Measurements from ENCODE around the gene PCDHGB3.
A peak's percentile ranks its signal among the peaks of the same experiment; 100 is the strongest.
"Not testable (repeated sequence)": the region's sequence is repeated elsewhere in the genome, so short reads cannot be mapped to it uniquely, and the experiment has no call there.

The PCDHGB3 gene

DNA sequence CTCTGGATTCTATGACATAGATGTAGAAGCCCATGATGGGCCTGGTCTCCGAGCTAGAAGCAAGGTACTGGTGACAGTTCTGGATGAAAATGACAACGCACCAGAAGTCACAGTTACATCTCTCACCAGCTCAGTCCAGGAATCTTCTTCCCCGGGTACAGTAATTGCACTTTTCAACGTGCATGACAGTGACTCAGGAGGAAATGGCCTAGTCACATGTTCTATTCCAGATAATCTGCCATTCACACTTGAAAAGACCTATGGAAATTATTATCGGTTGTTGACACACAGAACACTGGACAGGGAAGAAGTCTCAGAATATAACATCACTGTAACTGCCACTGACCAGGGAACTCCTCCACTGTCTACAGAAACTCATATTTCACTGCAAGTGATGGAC is 13.9 kb upstream of the PCDHGB3 start:
- FAIRE-seq (no peak), DNase-seq (ENCODE audit: insufficient read length, low spot score) (no peak)

- FAIRE-seq = no peak
These were observed 13.1 kb upstream of the PCDHGB3 start for GRCh38 chr5:141356950-141357349.

DNA sequence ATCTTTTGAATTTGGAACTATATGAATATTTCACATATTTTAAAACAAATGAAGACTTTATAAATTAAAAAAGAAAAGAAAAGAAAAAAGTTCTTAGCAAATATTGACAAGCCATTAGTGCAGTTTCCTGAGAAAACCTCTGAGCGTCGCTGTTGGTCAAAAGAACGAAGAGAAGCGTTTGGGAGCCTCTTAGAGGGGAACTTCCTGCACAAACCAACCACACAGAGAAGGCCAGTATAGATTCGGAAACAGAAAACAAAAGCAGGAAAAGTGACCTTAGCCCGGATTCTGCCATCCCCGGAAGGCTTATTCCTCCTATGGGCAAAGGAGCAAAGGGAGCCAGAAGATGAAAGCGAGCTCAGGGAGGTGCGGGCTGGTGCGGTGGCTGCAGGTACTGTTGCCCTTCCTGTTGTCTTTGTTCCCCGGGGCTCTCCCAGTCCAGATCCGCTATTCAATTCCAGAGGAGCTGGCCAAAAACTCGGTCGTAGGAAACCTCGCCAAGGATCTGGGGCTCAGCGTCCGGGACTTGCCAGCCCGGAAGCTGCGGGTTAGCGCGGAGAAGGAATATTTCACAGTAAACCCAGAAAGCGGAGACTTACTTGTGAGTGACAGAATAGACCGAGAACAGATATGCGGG is 10.1 kb upstream of the PCDHGB3 start, which contains the start of gene PCDHGB2:
Gene PCDHGB2 (plus strand): TSS at position 205 of the 637 bp plus-strand sequence. CDS start 142 bp downstream, at position 347.
- DNase-seq (ENCODE audit: insufficient read length, low spot score) = peak; percentile 58
- FAIRE-seq = peak; percentile 85

More at GRCh38 chr5:141356950-141357349, 13.1 kb upstream of the PCDHGB3 start:
- no peak for DNase-seq (ENCODE audit: insufficient read length, low spot score)

DNA sequence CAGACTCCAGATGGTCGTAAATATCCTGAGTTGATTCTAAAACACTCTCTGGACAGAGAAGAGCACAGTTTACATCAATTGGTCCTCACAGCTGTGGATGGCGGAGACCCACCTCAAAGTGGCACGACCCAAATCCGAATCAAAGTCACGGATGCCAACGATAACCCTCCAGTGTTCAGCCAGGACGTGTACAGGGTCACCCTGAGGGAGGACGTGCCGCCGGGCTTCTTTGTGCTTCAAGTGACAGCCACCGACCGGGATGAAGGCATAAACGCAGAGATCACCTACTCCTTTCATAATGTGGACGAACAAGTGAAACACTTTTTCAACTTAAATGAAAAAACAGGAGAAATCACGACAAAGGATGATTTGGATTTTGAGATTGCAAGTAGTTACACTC is 9.4 kb upstream of the PCDHGB3 start:
- DNase-seq (ENCODE audit: insufficient read length, low spot score) (no peak), FAIRE-seq (no peak)

DNA sequence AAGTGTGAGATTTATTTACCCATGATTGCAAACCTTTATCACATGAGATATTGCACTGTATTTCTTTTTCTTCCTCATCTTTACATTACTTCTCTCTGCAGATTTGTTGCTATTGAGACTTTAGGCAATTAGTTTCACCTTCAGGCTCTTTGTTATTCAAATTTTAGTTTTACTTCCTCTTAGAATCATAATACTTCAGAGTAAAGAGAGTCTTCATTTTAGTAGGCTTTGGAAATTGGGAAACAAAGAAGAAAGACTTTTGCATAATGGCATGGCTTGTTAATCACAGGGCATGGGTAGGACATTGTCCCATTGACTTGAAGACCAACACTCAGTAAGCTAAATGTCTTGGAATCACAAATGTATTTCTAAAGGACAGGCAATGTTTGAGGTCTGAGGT is 7.3 kb upstream of the PCDHGB3 start:
- DNase-seq (ENCODE audit: insufficient read length, low spot score) (no peak), FAIRE-seq (no peak)

DNA sequence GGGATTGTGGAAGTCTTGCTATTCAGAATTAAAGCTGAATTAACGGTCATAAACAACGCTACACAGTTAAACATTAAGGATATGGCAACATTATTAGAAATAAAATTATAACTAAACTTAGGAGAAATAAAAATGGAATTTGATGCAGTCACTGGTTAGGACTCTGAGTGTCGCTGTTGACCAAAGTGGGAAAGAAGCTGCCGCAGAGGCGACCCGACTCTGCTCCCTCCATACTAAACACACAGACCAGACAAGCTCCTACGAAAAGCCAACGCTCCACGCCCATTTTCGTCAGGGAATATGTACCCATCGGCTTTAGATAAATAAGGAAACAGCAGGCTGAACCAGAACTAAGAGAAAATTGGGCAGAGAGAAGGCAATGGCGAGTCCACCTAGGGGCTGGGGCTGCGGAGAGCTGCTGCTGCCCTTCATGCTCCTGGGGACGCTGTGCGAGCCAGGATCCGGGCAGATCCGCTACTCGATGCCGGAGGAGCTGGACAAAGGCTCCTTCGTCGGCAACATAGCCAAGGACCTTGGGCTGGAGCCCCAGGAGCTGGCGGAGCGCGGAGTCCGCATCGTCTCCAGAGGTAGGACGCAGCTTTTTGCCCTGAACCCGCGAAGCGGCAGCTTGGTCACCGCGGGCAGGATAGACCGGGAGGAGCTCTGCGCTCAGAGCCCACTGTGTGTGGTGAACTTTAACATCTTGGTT is 5.9 kb upstream of the PCDHGB3 start, which contains the start of gene PCDHGA5:
Gene PCDHGA5 (plus strand): TSS at position 211 of the 709 bp plus-strand sequence. CDS start 169 bp downstream, at position 380.
- no peak for FAIRE-seq
- no peak for DNase-seq (ENCODE audit: insufficient read length, low spot score)

- no peak for FAIRE-seq
These were observed 3.8 kb upstream of the PCDHGB3 start for GRCh38 chr5:141366016-141366896.

DNA sequence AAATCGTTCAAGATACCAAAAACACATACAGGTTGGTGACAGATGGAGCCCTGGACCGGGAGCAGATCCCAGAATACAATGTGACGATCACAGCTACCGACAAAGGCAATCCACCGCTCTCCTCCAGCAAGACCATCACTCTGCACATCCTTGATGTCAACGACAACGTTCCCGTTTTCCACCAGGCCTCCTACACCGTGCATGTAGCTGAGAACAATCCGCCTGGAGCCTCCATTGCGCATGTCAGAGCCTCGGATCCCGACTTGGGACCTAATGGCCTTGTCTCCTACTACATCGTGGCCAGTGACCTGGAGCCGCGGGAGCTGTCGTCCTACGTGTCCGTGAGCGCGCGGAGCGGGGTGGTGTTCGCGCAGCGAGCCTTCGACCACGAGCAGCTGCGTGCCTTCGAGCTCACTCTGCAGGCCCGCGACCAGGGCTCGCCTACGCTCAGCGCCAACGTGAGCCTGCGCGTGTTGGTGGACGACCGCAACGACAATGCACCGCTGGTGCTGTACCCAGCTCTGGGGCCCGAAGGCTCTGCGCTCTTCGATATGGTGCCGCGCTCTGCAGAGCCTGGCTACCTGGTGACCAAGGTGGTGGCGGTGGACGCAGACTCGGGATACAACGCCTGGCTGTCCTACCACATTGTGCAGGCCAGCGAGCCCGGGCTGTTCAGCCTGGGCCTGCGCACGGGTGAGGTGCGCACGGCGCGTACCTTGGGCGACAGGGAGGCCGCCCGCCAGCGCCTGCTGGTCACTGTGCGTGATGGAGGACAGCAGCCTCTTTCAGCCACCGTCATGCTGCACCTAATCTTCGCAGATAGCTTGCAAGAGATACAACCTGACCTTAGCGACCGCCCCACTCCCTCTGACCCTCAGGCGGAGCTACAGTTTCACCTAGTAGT is 1.8 kb downstream of the PCDHGB3 start:
- FAIRE-seq (no peak), DNase-seq (ENCODE audit: insufficient read length, low spot score) (no peak)

More at GRCh38 chr5:141366016-141366896, 3.8 kb upstream of the PCDHGB3 start:
- no peak for DNase-seq (ENCODE audit: insufficient read length, low spot score)

- DNase-seq (ENCODE audit: insufficient read length, low spot score) = no peak
These were observed 3.8 kb downstream of the PCDHGB3 start, which contains the start of gene PCDHGA6 for GRCh38 chr5:141373673-141374317. TSS of gene PCDHGA6 (plus strand) at chr5:141373891. CDS start at chr5:141374084, 193 bp downstream.

DNA sequence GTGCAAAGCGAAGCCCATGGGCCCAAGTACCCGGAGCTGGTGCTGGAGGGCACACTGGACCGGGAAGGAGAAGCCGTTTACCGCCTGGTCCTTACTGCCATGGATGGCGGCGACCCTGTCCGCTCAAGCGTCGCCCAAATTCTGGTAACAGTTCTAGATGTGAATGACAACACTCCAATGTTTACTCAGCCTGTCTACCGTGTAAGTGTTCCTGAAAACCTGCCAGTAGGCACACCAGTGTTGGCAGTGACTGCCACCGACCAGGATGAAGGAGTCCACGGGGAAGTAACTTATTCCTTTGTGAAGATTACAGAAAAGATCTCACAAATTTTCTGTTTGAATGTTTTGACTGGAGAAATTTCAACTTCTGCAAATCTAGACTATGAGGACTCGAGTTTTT is 4.6 kb downstream of the PCDHGB3 start:
- DNase-seq (ENCODE audit: insufficient read length, low spot score) = no peak
- no peak for FAIRE-seq

More at GRCh38 chr5:141373673-141374317, 3.8 kb downstream of the PCDHGB3 start, which contains the start of gene PCDHGA6:
- no peak for FAIRE-seq

DNA sequence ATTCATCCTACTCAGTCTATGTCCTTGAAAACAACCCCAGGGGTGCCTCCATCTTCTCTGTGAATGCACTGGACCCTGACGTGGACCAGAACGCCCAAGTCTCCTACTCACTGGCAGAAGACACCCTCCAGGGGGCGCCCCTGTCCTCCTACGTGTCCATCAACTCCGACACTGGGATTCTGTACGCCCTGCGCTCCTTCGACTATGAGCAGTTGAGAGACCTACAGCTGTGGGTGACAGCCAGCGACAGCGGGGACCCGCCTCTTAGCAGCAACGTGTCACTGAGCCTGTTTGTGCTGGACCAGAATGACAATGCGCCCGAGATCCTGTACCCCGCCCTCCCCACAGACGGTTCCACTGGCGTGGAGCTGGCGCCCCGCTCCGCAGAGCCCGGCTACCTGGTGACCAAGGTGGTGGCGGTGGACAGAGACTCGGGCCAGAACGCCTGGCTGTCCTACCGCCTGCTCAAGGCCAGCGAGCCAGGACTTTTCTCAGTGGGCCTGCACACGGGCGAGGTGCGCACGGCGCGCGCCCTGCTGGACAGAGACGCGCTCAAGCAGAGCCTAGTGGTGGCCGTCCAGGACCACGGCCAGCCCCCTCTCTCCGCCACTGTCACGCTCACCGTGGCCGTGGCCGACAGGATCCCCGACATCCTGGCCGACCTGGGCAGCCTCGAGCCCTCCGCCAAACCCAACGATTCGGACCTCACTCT is 5.6 kb downstream of the PCDHGB3 start:
- not testable (repeated sequence) for DNase-seq (ENCODE audit: insufficient read length, low spot score); FAIRE-seq

- FAIRE-seq (no peak), DNase-seq (ENCODE audit: insufficient read length, low spot score) (no peak)
These were observed 12.6 kb downstream of the PCDHGB3 start, which contains the start of gene PCDHGA7 for GRCh38 chr5:141382469-141383294. TSS of gene PCDHGA7 (plus strand) at chr5:141382742. CDS start at chr5:141382900, 158 bp downstream.

DNA sequence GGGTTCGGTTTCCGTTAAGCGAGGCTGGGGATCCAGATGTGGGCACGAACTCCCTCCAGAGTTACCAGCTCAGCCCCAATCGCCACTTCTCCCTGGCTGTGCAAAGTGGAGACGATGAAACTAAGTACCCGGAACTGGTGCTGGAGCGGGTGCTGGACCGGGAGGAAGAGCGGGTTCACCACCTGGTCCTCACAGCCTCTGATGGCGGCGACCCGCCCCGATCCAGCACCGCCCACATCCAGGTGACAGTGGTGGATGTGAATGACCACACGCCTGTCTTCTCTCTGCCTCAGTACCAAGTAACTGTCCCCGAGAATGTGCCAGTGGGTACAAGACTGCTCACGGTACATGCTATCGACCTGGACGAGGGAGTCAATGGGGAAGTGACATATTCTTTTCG is 13.3 kb downstream of the PCDHGB3 start:
- FAIRE-seq (no peak), DNase-seq (ENCODE audit: insufficient read length, low spot score) (no peak)

- FAIRE-seq (no peak), DNase-seq (ENCODE audit: insufficient read length, low spot score) (no peak)
These were observed 14.6 kb downstream of the PCDHGB3 start for GRCh38 chr5:141384471-141385267.

GRCh38 chr5:141387557-141388311 is 17.7 kb downstream of the PCDHGB3 start, which contains the start of gene PCDHGB4:
TSS of gene PCDHGB4 (plus strand) at chr5:141387698. CDS start at chr5:141387885, 187 bp downstream.
- peak; percentile 87 for FAIRE-seq
- DNase-seq (ENCODE audit: insufficient read length, low spot score) = not testable (repeated sequence)

- FAIRE-seq (no peak), DNase-seq (ENCODE audit: insufficient read length, low spot score) (no peak)
These were observed 18.6 kb downstream of the PCDHGB3 start for GRCh38 chr5:141388661-141389060.
